Fibroblast of lung (primary cell): ENCODE results near the gene NAALADL1. TPM values are rescaled to one million over a fixed set of nuclear protein-coding genes. Genes with fewer than 3 reads are reported as not detected.

ENCODE experiments used
- DNase-seq, 2 donors: peaks; one replicate each; pipeline versions ENCODE4 v3.0.0 to v3.0.0-alpha.2; 2010; ENCODE audit warnings: low read depth in 2 of 2
- H2AFZ ChIP-seq: 2 replicates; pipeline ENCODE4 v1.5.1; 2012; ENCODE audit warnings: low read length, control low read depth, inconsistent platforms
- H3K27ac ChIP-seq: 2 replicates; pipeline ENCODE4 v1.5.1; 2011; ENCODE audit warnings: low read length, control low read depth; ENCODE audit not compliant: insufficient read depth
- H3K27me3 ChIP-seq: 2 replicates; pipeline ENCODE4 v1.5.1; 2011; ENCODE audit warnings: mild to moderate bottlenecking, low read length; ENCODE audit not compliant: control insufficient read depth, insufficient read depth
- H3K36me3 ChIP-seq: 2 replicates; pipeline ENCODE4 v1.5.1; 2011; ENCODE audit warnings: low read length; ENCODE audit not compliant: control insufficient read depth, insufficient read depth
- H3K4me1 ChIP-seq: 2 replicates; pipeline ENCODE4 v1.5.1; 2011; ENCODE audit warnings: low read length; ENCODE audit not compliant: control insufficient read depth, insufficient read depth; ENCODE audit errors: extremely low read depth
- H3K4me2 ChIP-seq: 2 replicates; pipeline ENCODE4 v1.5.1; 2011; ENCODE audit warnings: low read length, control low read depth; ENCODE audit not compliant: insufficient read depth; ENCODE audit errors: extremely low read depth
- H3K4me3 ChIP-seq, 4 experiments: fragments of 200-600 bp in 1 of 4; sonication (generic) in 1 of 4; replicated peaks in 1 of 4; 2 replicates each; pipeline ENCODE4 v1.5.1; 2011 to 2016; ENCODE audit warnings: low read length in 4 of 4, low read depth in 3 of 4, mild to moderate bottlenecking in 3 of 4, control low read depth in 2 of 4, inconsistent platforms in 1 of 4, mixed read lengths in 1 of 4; ENCODE audit not compliant: insufficient read depth in 1 of 4; ENCODE audit errors: control extremely low read depth in 1 of 4
- H3K79me2 ChIP-seq: 2 replicates; pipeline ENCODE4 v1.5.1; 2012; ENCODE audit warnings: mild to moderate bottlenecking, low read length, inconsistent platforms; ENCODE audit not compliant: control insufficient read depth, insufficient read depth
- H3K9ac ChIP-seq: 2 replicates; pipeline ENCODE4 v1.5.1; 2011; ENCODE audit warnings: mild to moderate bottlenecking, low read length, control low read depth; ENCODE audit not compliant: insufficient read depth
- H3K9me3 ChIP-seq: 2 replicates; pipeline ENCODE4 v1.5.1; 2012; ENCODE audit warnings: low read depth, low read length; ENCODE audit not compliant: control insufficient read depth, insufficient read depth
- H4K20me1 ChIP-seq: 2 replicates; pipeline ENCODE4 v1.5.1; 2011; ENCODE audit warnings: low read length; ENCODE audit not compliant: control insufficient read depth, insufficient read depth; ENCODE audit errors: extremely low read depth
- EZH2 ChIP-seq: IDR thresholded peaks from 2 replicates; pipeline ENCODE4 v1.5.1; 2012; ENCODE audit warnings: low read length, control low read depth, mild to moderate bottlenecking; ENCODE audit errors: missing control alignments
- polyA plus RNA-seq, 2 donors: library from polyadenylated mRNA; depleted of rRNA in 1 of 2; stranded (reverse) in 1 of 2; unstranded in 1 of 2; fragments of >200 nt; gene quantifications; 2 replicates each; pipeline ENCODE4 v1.2.1, GENCODE V29; 2011 to 2012; ENCODE audit warnings: missing spikeins in 1 of 2
- total RNA-seq: library from RNA; depleted of rRNA; stranded (reverse); fragments of >200 nt; gene quantifications from 2 replicates; pipeline ENCODE4 v1.2.1, GENCODE V29; 2014
- TF ChIP-seq, protein P1 (sequence below), 2 donors: IDR thresholded peaks in 1 of 2; conservative IDR thresholded peaks in 1 of 2; 1 replicate in 1 of 2; 2 replicates in 1 of 2; pipeline ENCODE4 v1.5.1; 2011 to 2012; ENCODE audit warnings: low read length in 2 of 2, control low read depth in 1 of 2, inconsistent platforms in 1 of 2, low read depth in 1 of 2, mild to moderate bottlenecking in 1 of 2

The NAALADL1 gene
- total and polyA plus RNA-seq, 2 donors (not counting 1 experiment from before 2014, with no cell fraction given), result 14.9 to 35.5 TPM

- no peak overlapping the region for H2AFZ ChIP-seq
- H3K4me3 ChIP-seq, result no peak overlapping the region
- no peaks in the 10 kb centered on the region for H3K27me3 ChIP-seq
- TF ChIP-seq, protein P1, sequence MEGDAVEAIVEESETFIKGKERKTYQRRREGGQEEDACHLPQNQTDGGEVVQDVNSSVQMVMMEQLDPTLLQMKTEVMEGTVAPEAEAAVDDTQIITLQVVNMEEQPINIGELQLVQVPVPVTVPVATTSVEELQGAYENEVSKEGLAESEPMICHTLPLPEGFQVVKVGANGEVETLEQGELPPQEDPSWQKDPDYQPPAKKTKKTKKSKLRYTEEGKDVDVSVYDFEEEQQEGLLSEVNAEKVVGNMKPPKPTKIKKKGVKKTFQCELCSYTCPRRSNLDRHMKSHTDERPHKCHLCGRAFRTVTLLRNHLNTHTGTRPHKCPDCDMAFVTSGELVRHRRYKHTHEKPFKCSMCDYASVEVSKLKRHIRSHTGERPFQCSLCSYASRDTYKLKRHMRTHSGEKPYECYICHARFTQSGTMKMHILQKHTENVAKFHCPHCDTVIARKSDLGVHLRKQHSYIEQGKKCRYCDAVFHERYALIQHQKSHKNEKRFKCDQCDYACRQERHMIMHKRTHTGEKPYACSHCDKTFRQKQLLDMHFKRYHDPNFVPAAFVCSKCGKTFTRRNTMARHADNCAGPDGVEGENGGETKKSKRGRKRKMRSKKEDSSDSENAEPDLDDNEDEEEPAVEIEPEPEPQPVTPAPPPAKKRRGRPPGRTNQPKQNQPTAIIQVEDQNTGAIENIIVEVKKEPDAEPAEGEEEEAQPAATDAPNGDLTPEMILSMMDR (conservative IDR thresholded peaks at IDR 0.05 in 1 of 2, IDR thresholded peaks at IDR 0.05 in 1 of 2; ENCODE audit: low read depth in 1 of 2, low read length in 2 of 2), result no peak
- no peak for TF ChIP-seq EZH2
- no peaks in the 10 kb centered on the region for H3K4me1 ChIP-seq
- H3K9me3 ChIP-seq, result no peaks in the 10 kb centered on the region
- no peak overlapping the region for H3K9ac ChIP-seq
- no peak overlapping the region for H3K4me2 ChIP-seq
- no peaks in the 10 kb centered on the region for H4K20me1 ChIP-seq
- no peaks in the 10 kb centered on the region for H3K36me3 ChIP-seq
- DNase-seq, result no peak
- no peak overlapping the region for H3K27ac ChIP-seq
- no peaks in the 10 kb centered on the region for H3K79me2 ChIP-seq
Measured at GRCh38 chr11:65066805-65067291, 8.5 kb upstream of the NAALADL1 start.

DNA sequence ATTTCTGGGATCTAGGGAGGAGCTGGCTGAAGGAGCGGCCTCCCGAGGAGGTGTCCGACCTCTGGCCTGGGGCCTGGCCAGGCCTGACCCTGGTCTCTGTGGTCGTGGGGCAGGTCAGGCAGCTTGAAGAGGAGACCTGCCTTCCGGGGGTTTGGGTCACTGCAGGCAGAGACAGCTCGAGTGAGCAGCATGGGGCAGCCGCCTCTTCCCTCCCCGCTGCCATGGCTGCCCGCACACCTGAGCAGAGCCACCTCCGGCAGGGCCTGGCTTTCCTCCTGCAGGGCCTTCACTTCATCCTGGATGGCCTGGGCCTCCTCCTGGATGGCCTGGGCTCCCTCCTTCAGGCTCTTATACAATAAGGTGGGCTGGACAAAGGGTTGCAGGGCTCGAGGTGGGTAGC, 8.0 kb upstream of the NAALADL1 start:
- Histone ChIP-seq H3K4me2 (no peak overlapping the region), H3K27me3 (no peaks in the 10 kb centered on the region), H3K4me3 (no peak overlapping the region), H3K9ac (no peak overlapping the region), H2AFZ (no peak overlapping the region), H3K79me2 (no peaks in the 10 kb centered on the region), H4K20me1 (no peaks in the 10 kb centered on the region), H3K4me1 (no peaks in the 10 kb centered on the region), H3K36me3 (no peaks in the 10 kb centered on the region), H3K9me3 (no peaks in the 10 kb centered on the region), H3K27ac (no peak overlapping the region)
- no peak for DNase-seq
- TF ChIP-seq, protein P1 (conservative IDR thresholded peaks at IDR 0.05 in 1 of 2, IDR thresholded peaks at IDR 0.05 in 1 of 2; ENCODE audit: low read depth in 1 of 2, low read length in 2 of 2), result no peak
- TF ChIP-seq EZH2, result no peak

DNA sequence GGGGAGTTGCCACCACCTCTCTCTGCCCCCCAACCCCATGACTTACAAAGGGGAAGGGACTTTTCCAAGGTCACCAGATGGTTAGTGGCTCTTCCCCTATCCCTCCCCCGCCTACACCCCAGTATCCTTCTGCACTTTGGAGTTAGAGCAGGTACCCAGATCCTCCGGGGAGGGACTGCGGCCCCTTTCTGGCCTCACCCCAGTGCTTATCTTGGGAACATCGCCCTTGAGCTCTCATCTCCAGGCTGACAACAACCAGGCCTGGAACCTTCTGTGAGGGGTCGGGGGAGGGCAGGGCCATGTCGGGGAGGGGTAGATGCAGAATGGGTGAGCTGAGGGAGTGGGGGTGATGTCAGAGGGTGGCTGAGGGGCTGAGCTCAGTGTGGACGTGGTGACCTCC, 7.5 kb upstream of the NAALADL1 start:
- no peak overlapping the region for H3K4me3 ChIP-seq
- no peak overlapping the region for H2AFZ ChIP-seq

More for the DNA sequence above, 7.5 kb upstream of the NAALADL1 start:
- no peaks in the 10 kb centered on the region for H3K27me3 ChIP-seq
- no peaks in the 10 kb centered on the region for H4K20me1 ChIP-seq
- H3K4me2 ChIP-seq, result no peak overlapping the region
- no peaks in the 10 kb centered on the region for H3K9me3 ChIP-seq
- no peak overlapping the region for H3K9ac ChIP-seq
- H3K36me3 ChIP-seq, result no peaks in the 10 kb centered on the region
- DNase-seq, result no peak
- H3K79me2 ChIP-seq, result no peaks in the 10 kb centered on the region
- H3K27ac ChIP-seq, result no peak overlapping the region
- TF ChIP-seq EZH2, result no peak
- TF ChIP-seq, protein P1 (conservative IDR thresholded peaks at IDR 0.05 in 1 of 2, IDR thresholded peaks at IDR 0.05 in 1 of 2; ENCODE audit: low read depth in 1 of 2, low read length in 2 of 2), result no peak
- H3K4me1 ChIP-seq, result no peaks in the 10 kb centered on the region
